ENCODE data around the gene SHANK3.

SHANK3 gene

GRCh38 chr22:50678651-50679521 lies 6.3 kb downstream of the SHANK3 start:
- DNase-seq = no peak

- no peak for DNase-seq
These were observed 10.7 kb downstream of the SHANK3 start for GRCh38 chr22:50683086-50683993.

- DNase-seq = no peak
These were observed 11.4 kb downstream of the SHANK3 start for GRCh38 chr22:50683994-50684371.

- no peak for DNase-seq
These were observed 11.9 kb downstream of the SHANK3 start for GRCh38 chr22:50684501-50684900.

- DNase-seq = peak; percentile 30
These were observed 12.4 kb downstream of the SHANK3 start for GRCh38 chr22:50684986-50685385.

GRCh38 chr22:50686794-50687193 lies 14.2 kb downstream of the SHANK3 start:
- no peak for DNase-seq

- DNase-seq = no peak
These were observed 15.2 kb downstream of the SHANK3 start for GRCh38 chr22:50687829-50688228.

- DNase-seq = no peak
These were observed 15.8 kb downstream of the SHANK3 start for GRCh38 chr22:50688448-50688847.

- DNase-seq = peak; percentile 31
These were observed 18.9 kb downstream of the SHANK3 start for GRCh38 chr22:50691521-50691920.

- no peak for DNase-seq
These were observed 20.8 kb downstream of the SHANK3 start for GRCh38 chr22:50693462-50693861.

- no peak for DNase-seq
These were observed 21.5 kb downstream of the SHANK3 start for GRCh38 chr22:50694099-50694605.

- DNase-seq = no peak
These were observed 22.3 kb downstream of the SHANK3 start for GRCh38 chr22:50694766-50695420.

GRCh38 chr22:50695421-50696250 lies 23.0 kb downstream of the SHANK3 start:
- no peak for DNase-seq

- DNase-seq = no peak
These were observed 23.7 kb downstream of the SHANK3 start for GRCh38 chr22:50696251-50696798.

- peak; percentile 24 for DNase-seq
These were observed 24.4 kb downstream of the SHANK3 start for GRCh38 chr22:50696799-50697561.

GRCh38 chr22:50697667-50698506 lies 25.3 kb downstream of the SHANK3 start:
- DNase-seq = no peak

GRCh38 chr22:50698546-50698945 lies 25.9 kb downstream of the SHANK3 start:
- DNase-seq = no peak

- no peak for DNase-seq
These were observed 26.6 kb downstream of the SHANK3 start for GRCh38 chr22:50699001-50699755.

- DNase-seq = no peak
These were observed 27.2 kb downstream of the SHANK3 start for GRCh38 chr22:50699756-50700386.

Measured in EL (cell line).